ENCODE measurements around the gene RAD51B. TPM values are rescaled to one million over a fixed set of nuclear protein-coding genes. Genes with fewer than 3 reads are reported as not detected.

Gene RAD51B
- total RNA-seq, 2 donors from 2014 or later = 9.3 to 12.1 TPM

DNA sequence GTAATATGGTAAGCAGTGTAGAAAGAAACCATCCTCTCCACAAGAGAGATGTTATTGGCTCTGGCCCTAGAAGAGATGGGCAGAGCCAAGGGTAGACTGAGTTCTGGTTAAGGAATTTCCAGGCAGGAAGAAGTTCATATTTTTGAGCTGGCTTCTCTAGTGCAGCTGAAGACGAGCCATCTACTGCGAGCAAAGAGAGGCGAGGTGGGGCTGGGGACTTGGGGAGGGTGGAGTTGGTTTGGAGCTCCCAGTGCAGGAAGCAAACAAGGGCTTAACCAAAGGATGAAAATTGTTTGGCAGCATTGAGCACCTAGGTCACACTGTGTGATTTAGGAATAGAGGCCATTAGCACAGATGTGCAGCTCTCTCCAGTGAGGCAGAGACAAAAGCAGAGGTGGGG lies 733.7 kb downstream of the RAD51B start:
- no peaks in the 10 kb centered on the region for H3K27me3 ChIP-seq (replicated peaks; ENCODE audit: insufficient read depth)
- no peak overlapping the region for H3K4me3 ChIP-seq
- peak overlapping the region; percentile 50 to 56 for H3K27ac ChIP-seq
- ATAC-seq (ENCODE audit: insufficient number of reproducible peaks, low FRiP score, low read depth) (no peak), DNase-seq (ENCODE audit: low spot score) (no peak)
- peaks cover 36 to 76% of the 10 kb centered on the region in 2 donors for H3K4me1 ChIP-seq (ENCODE audit: control insufficient read depth in 1 of 2, low read depth in 2 of 2)
- no peaks in the 10 kb centered on the region for H3K9me3 ChIP-seq
- H3K36me3 ChIP-seq = no peaks in the 10 kb centered on the region
- TF ChIP-seq CTCF (IDR thresholded peaks at IDR 0.05) = no peak

- TF ChIP-seq CTCF (IDR thresholded peaks at IDR 0.05) = no peak
- no peaks in the 10 kb centered on the region for H3K27me3 ChIP-seq (replicated peaks; ENCODE audit: insufficient read depth)
- peak overlapping the region; percentile 51 to 59 for H3K27ac ChIP-seq
- H3K36me3 ChIP-seq = no peaks in the 10 kb centered on the region
- no peak for DNase-seq (ENCODE audit: low spot score)
- no peak for ATAC-seq (ENCODE audit: insufficient number of reproducible peaks, low FRiP score, low read depth)
- peaks cover 28 to 68% of the 10 kb centered on the region in 2 donors for H3K4me1 ChIP-seq (ENCODE audit: control insufficient read depth in 1 of 2, low read depth in 2 of 2)
- H3K4me3 ChIP-seq = no peak overlapping the region
- H3K9me3 ChIP-seq = no peaks in the 10 kb centered on the region
Measured at GRCh38 chr14:68554231-68554630, 734.7 kb downstream of the RAD51B start.

- Histone ChIP-seq H3K36me3 (no peaks in the 10 kb centered on the region), H3K9me3 (no peaks in the 10 kb centered on the region), H3K4me3 (no peak overlapping the region), H3K27ac (no peak overlapping the region), H3K4me1 (ENCODE audit: control insufficient read depth in 1 of 2, low read depth in 2 of 2) (peaks cover 17 to 57% of the 10 kb centered on the region in 2 donors), H3K27me3 (replicated peaks; ENCODE audit: insufficient read depth) (no peaks in the 10 kb centered on the region)
- no peak for TF ChIP-seq CTCF (IDR thresholded peaks at IDR 0.05)
- ATAC-seq (ENCODE audit: insufficient number of reproducible peaks, low FRiP score, low read depth) = no peak
- no peak for DNase-seq (ENCODE audit: low spot score)
Measured at GRCh38 chr14:68556253-68556652, 736.7 kb downstream of the RAD51B start.

- H3K27ac ChIP-seq = no peak overlapping the region
- H3K27me3 ChIP-seq (replicated peaks; ENCODE audit: insufficient read depth) = no peaks in the 10 kb centered on the region
- H3K36me3 ChIP-seq = no peaks in the 10 kb centered on the region
- no peak for TF ChIP-seq CTCF (IDR thresholded peaks at IDR 0.05)
- H3K4me1 ChIP-seq (ENCODE audit: control insufficient read depth in 1 of 2, low read depth in 2 of 2) = peaks cover 16 to 57% of the 10 kb centered on the region in 2 donors
- no peaks in the 10 kb centered on the region for H3K9me3 ChIP-seq
- DNase-seq (ENCODE audit: low spot score) (no peak), ATAC-seq (ENCODE audit: insufficient number of reproducible peaks, low FRiP score, low read depth) (no peak)
- no peak overlapping the region for H3K4me3 ChIP-seq
Measured at GRCh38 chr14:68557648-68558047, 738.1 kb downstream of the RAD51B start.

DNA sequence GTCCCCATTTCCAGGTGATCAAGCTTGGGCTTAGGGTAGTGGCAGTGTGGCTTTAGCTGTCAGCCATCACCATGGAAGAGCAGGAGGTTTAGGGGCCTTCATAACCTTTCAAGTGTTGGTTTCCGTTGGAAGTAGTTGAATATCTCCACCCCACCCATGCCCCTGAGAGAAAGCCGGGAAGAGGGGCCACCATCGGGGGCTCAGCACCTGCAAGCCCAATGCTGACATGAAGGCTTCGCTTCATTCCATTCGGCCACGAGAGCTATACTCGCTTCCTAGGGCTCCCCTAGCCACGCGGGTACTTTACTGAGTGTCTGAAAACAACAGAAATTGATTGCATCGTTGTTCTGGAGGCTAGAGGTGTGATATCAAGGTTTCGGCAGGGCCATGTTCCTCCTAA lies 738.5 kb downstream of the RAD51B start:
- ATAC-seq (ENCODE audit: insufficient number of reproducible peaks, low FRiP score, low read depth) (no peak), DNase-seq (ENCODE audit: low spot score) (no peak)
- no peaks in the 10 kb centered on the region for H3K9me3 ChIP-seq
- no peak overlapping the region for H3K4me3 ChIP-seq
- no peaks in the 10 kb centered on the region for H3K27me3 ChIP-seq (replicated peaks; ENCODE audit: insufficient read depth)
- no peak for TF ChIP-seq CTCF (IDR thresholded peaks at IDR 0.05)
- no peaks in the 10 kb centered on the region for H3K36me3 ChIP-seq
- H3K27ac ChIP-seq = no peak overlapping the region
- peaks cover 16 to 57% of the 10 kb centered on the region in 2 donors for H3K4me1 ChIP-seq (ENCODE audit: control insufficient read depth in 1 of 2, low read depth in 2 of 2)

All from thoracic aorta (tissue), 2 donors.